GM12878 (cell line): ENCODE data around the gene LFNG. TPM values are rescaled to one million over a fixed set of nuclear protein-coding genes. Genes with fewer than 3 reads are reported as not detected.

Experiments
- ATAC-seq: fragments of 200-7000 bp; cut with Tn5 transposase; 3 replicates; pipeline ENCODE4 v1.9.1; 2020; ENCODE audit warnings: mild to moderate bottlenecking, moderate library complexity
- BruUV-seq: library from RNA; stranded (reverse); fragments of 400-500 nt; replicated peaks from 2 replicates; lab custom pipeline; 2021; lab: Mats Ljungman, UMichigan
- CTCF ChIA-PET: fragments of 300-600 bp; sonication (Branson Sonifier 250); formaldehyde crosslinking; extraction: SDS; loops from one replicate; lab custom pipeline; 2021; ENCODE audit warnings: inconsistent platforms; lab: Yijun Ruan, JAX
- POLR2A ChIA-PET: fragments of 350-600 bp; formaldehyde crosslinking; extraction: SDS; loops from one replicate; lab custom pipeline; 2021; ENCODE audit warnings: inconsistent platforms; lab: Charles Lee
- RAD21 ChIA-PET: fragments of 300-600 bp; sonication (Branson Sonifier 250); formaldehyde crosslinking; loops from one replicate; lab custom pipeline; 2023; ENCODE audit warnings: antibody characterized with exemption; ENCODE audit not compliant: unreplicated experiment; lab: Charles Lee
- SMC1A ChIA-PET: fragments of 300-600 bp; sonication (Branson Sonifier 250); formaldehyde crosslinking; loops from one replicate; lab custom pipeline; 2023; ENCODE audit not compliant: unreplicated experiment, uncharacterized antibody; lab: Charles Lee
- DNase-seq: peaks from one replicate; pipeline ENCODE4 v3.0.0-alpha.2; 2011; ENCODE audit warnings: low read depth, low spot score
- FAIRE-seq: peaks from 3 replicates; lab custom pipeline; 2011; peaks lifted over from hg19 to GRCh38; lab: Jason Lieb, UNC
- H2AFZ ChIP-seq: 2 replicates; pipeline ENCODE4 v1.6.0; 2011; ENCODE audit warnings: low read depth, low read length, control low read depth; ENCODE audit not compliant: control insufficient read depth
- H3K27ac ChIP-seq: 2 replicates; pipeline ENCODE4 v1.5.1; 2011; ENCODE audit warnings: control low read depth; ENCODE audit not compliant: control insufficient read depth, insufficient read depth
- H3K27me3 ChIP-seq, 2 experiments: replicated peaks in 1 of 2; 2 replicates each; pipeline versions ENCODE4 v1.6.0 to v1.6.1; 2011; ENCODE audit warnings: low read length in 1 of 2; ENCODE audit not compliant: control insufficient read depth in 2 of 2, insufficient read depth in 2 of 2
- H3K36me3 ChIP-seq, 2 experiments: 2 replicates each; pipeline ENCODE4 v1.5.1; 2011; ENCODE audit warnings: low read length in 1 of 2; ENCODE audit not compliant: control insufficient read depth in 2 of 2, insufficient read depth in 2 of 2
- H3K4me1 ChIP-seq: 2 replicates; pipeline ENCODE4 v1.6.1; 2011; ENCODE audit warnings: mild to moderate bottlenecking, low read length, moderate library complexity, mixed read lengths; ENCODE audit not compliant: control insufficient read depth, insufficient read depth
- H3K4me2 ChIP-seq: 2 replicates; pipeline ENCODE4 v1.6.0; 2011; ENCODE audit warnings: control low read depth; ENCODE audit not compliant: control insufficient read depth, insufficient read depth
- H3K4me3 ChIP-seq: fragments of 200-600 bp; sonication (generic); 2 replicates; pipeline ENCODE4 v1.5.1; 2016
- H3K79me2 ChIP-seq: 2 replicates; pipeline ENCODE4 v1.6.0; 2011; ENCODE audit warnings: low read length; ENCODE audit not compliant: control insufficient read depth, insufficient read depth
- H3K9ac ChIP-seq: 2 replicates; pipeline ENCODE4 v1.8.0; 2011; ENCODE audit warnings: low read length, control low read depth, mixed read lengths; ENCODE audit not compliant: control insufficient read depth, insufficient read depth
- H3K9me3 ChIP-seq: replicated peaks from 3 replicates; pipeline ENCODE4 v1.5.1; 2011; ENCODE audit warnings: mild to moderate bottlenecking, low read length; ENCODE audit not compliant: control insufficient read depth, insufficient read depth
- H4K20me1 ChIP-seq: 2 replicates; pipeline ENCODE4 v1.6.0; 2011; ENCODE audit not compliant: control insufficient read depth, insufficient read depth
- ASH2L ChIP-seq: fragments of 300-600, 200-600 bp; sonication (generic); IDR thresholded peaks from 2 replicates; pipeline ENCODE4 v1.6.1; 2017; ENCODE audit warnings: low read depth, mild to moderate bottlenecking, borderline replicate concordance
- BACH1 ChIP-seq: fragments of 450-650 bp; IDR thresholded peaks from 2 replicates; pipeline ENCODE4 v1.6.1; 2017; ENCODE audit warnings: mild to moderate bottlenecking, borderline replicate concordance
- CBX3 ChIP-seq: fragments of 200-600 bp; sonication (generic); IDR thresholded peaks from 2 replicates; pipeline ENCODE4 v1.6.1; 2016; ENCODE audit warnings: low read depth, borderline replicate concordance
- CHD2 ChIP-seq: IDR thresholded peaks from 2 replicates; pipeline ENCODE4 v1.6.1; 2011; ENCODE audit warnings: low read depth, low read length, improper control_type of control experiment, borderline replicate concordance
- CUX1 ChIP-seq: IDR thresholded peaks from 2 replicates; pipeline ENCODE4 v1.6.1; 2012; ENCODE audit warnings: improper control_type of control experiment, low read depth, low read length; ENCODE audit not compliant: insufficient replicate concordance
- HDGF ChIP-seq: fragments of 450-650 bp; IDR thresholded peaks from 2 replicates; pipeline ENCODE4 v1.6.1; 2016; ENCODE audit warnings: antibody characterized with exemption
- IRF5 ChIP-seq: fragments of 450-650 bp; IDR thresholded peaks from 2 replicates; pipeline ENCODE4 v1.6.1; 2017; ENCODE audit warnings: borderline replicate concordance
- MEF2B ChIP-seq: fragments of 450-650 bp; IDR thresholded peaks from 2 replicates; pipeline ENCODE4 v1.6.1; 2018; ENCODE audit warnings: mild to moderate bottlenecking, moderate library complexity; ENCODE audit not compliant: partially characterized antibody, poor library complexity, severe bottlenecking
- RB1 ChIP-seq: fragments of 450-650 bp; formaldehyde crosslinking; IDR thresholded peaks from 2 replicates; pipeline ENCODE4 v1.6.1; 2017; ENCODE audit warnings: mild to moderate bottlenecking, borderline replicate concordance
- TAF1 ChIP-seq: IDR thresholded peaks from 2 replicates; pipeline ENCODE4 v1.6.1; 2011; ENCODE audit warnings: mild to moderate bottlenecking, low read depth, low read length, borderline replicate concordance
- ZNF274 ChIP-seq: IDR thresholded peaks from one replicate; pipeline ENCODE4 v1.8.0; 2011; ENCODE audit not compliant: insufficient read length, insufficient read depth
- WGBS: methylation state at CpG from one replicate; pipeline ENCODE4 v1.1.6; 2016; ENCODE audit warnings: low lambda C conversion rate; ENCODE audit not compliant: insufficient replicate concordance, insufficient coverage; ENCODE audit errors: missing lambda C conversion rate; 5-methylcytosine and 5-hydroxymethylcytosine counted together
- in situ Hi-C: fragments of 300-500 bp; cut with MboI; formaldehyde crosslinking; loops from 9 replicates; pipeline ENCODE4 v1.14.3; 2018; ENCODE audit warnings: mixed read lengths
- intact Hi-C: fragments of 100-400 bp; cut with micrococcal nuclease; formaldehyde crosslinking; loops from one replicate; pipeline ENCODE4 v1.14.2; 2022; ENCODE audit not compliant: unreplicated experiment
- polyA plus RNA-seq, 11 experiments: library from polyadenylated mRNA; depleted of rRNA in 4 of 11; unstranded in 6 of 11; stranded (reverse) in 5 of 11; fragments of >200 nt; fragmentation: Nextera tagmentation in 4 of 11; fragmentation: Illumina TruSeq in 1 of 11; extraction: Ambion mirVana in 4 of 11; extraction: Trizol in 1 of 11; gene quantifications; 1 replicate in 1 of 11; 2 replicates in 10 of 11; pipeline versions ENCODE4 v1.2.1 to v1.2.3, GENCODE V29; 2011 to 2016; ENCODE audit warnings: inconsistent platforms in 2 of 11, missing spikeins in 2 of 11, low read depth in 1 of 11
- total RNA-seq, 4 experiments: library from RNA; depleted of rRNA in 3 of 4; stranded (reverse); fragments of >200 nt in 3 of 4; fragmentation: Illumina TruSeq in 1 of 4; extraction: Trizol in 1 of 4; gene quantifications; 2 replicates each; pipeline versions ENCODE4 v1.2.1 to v1.2.3, GENCODE V29; 2013 to 2021

The LFNG gene
- total and polyA plus RNA-seq, 10 of the 15 experiments (the other 5 are each of a cell fraction or from before 2014, with no cell fraction given), result 0.09 to 0.68 (median 0.33) TPM; not detected in 2

GRCh38 chr7:2575046-2575732 is 55.6 kb downstream of the LFNG start:
- FAIRE-seq (no peak), ATAC-seq (no peak), DNase-seq (no peak)
- Histone ChIP-seq H3K4me2 (no peak overlapping the region), H3K4me3 (no peak overlapping the region), H3K27me3 (no peaks in the 10 kb centered on the region), H4K20me1 (no peaks in the 10 kb centered on the region), H3K4me1 (no peaks in the 10 kb centered on the region), H3K36me3 (peaks cover 2 to 5% of the 10 kb centered on the region in 2 experiments; a peak in 2 of 4 replicates), H2AFZ (no peak overlapping the region), H3K79me2 (no peaks in the 10 kb centered on the region), H3K9me3 (no peaks in the 10 kb centered on the region), H3K9ac (no peak overlapping the region), H3K27ac (no peak overlapping the region)
- no TSS peak for BruUV-seq
- TF ChIP-seq CHD2, result no peak
- TF ChIP-seq RB1, result no peak
- no peak for TF ChIP-seq CBX3
- TF ChIP-seq MEF2B, result no peak
- TF ChIP-seq IRF5, result no peak
- TF ChIP-seq CUX1, result no peak
- TF ChIP-seq ASH2L, result no peak
- no peak for TF ChIP-seq ZNF274
- no peak for TF ChIP-seq BACH1
- no peak for TF ChIP-seq TAF1
- no peak for TF ChIP-seq HDGF
- ChIA-PET CTCF (interaction anchor here (1.0 to 1.3 kb wide), 2 partner anchors 21 to 135 kb away, joined by 3 to 5 read pairs; no protein-coding TSS in a partner anchor), POLR2A (no interaction called here), SMC1A (no interaction called here), RAD21 (no interaction called here)
- in situ Hi-C loops (no loop called here), intact Hi-C loops (no loop called here)
- 84% methylated on average over 21 of the region's 21 CpGs for WGBS
